Measurements from ENCODE around the gene ETFB. TPM values are rescaled to one million over a fixed set of nuclear protein-coding genes. Genes with fewer than 3 reads are reported as not detected.

ETFB gene
- total RNA-seq, 1 experiment from 2014 or later = 140 TPM

DNA sequence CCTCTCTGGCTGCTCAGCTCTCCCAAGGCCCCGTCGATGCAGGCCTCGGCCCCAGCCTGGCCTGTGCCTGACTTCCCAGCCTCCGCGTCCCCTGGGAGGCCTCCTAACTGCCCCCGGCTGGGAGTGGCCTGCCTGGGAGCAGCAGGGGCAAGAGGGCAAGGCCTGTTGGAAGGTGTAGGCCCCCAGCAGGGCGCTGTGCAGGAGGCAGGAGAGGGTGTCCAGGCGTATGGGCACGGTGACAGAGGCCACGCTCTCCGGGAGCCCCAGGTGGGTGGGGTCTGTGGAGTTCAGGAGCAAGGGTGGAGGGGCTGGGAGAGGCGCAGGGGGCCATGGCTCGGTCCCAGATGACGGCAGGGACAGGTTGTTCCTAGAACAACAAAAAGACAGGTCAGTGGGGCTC, 23.0 kb upstream of the ETFB start:
- H3K4me3 ChIP-seq (replicated peaks in 1 of 2; ENCODE audit: low read depth in 1 of 2, low read length in 2 of 2) = no peak overlapping the region
- ChIA-PET RAD21 (ENCODE audit: low non-redundant PET in 1 of 2, low total read pairs in 2 of 2, uncharacterized antibody in 2 of 2, unreplicated experiment in 2 of 2) (no interaction called here), CTCF (no interaction called here), POLR2A (interaction anchor here (0.7 kb wide), 1 partner anchor 324 kb away, joined by 3 read pairs; no protein-coding TSS in a partner anchor)
- no TSS peak for BruUV-seq (replicated peaks)
- H3K27me3 ChIP-seq (ENCODE audit: insufficient read depth, low read length) = no peaks in the 10 kb centered on the region
- no peak overlapping the region for H3K9ac ChIP-seq (ENCODE audit: low read length)
- H3K4me2 ChIP-seq (ENCODE audit: low read length) = no peak overlapping the region
- no peaks in the 10 kb centered on the region for H3K9me2 ChIP-seq (ENCODE audit: insufficient read depth)
- TF ChIP-seq CBX3 (IDR thresholded peaks at IDR 0.05; ENCODE audit: low read depth) (no peak), ZNF274 (IDR thresholded peaks at IDR 0.05; ENCODE audit: low read depth, low read length) (no peak), POLR2A (IDR thresholded peaks at IDR 0.05; ENCODE audit: borderline replicate concordance, extremely low read depth, insufficient read depth, insufficient read length) (no peak), RAD21 (IDR thresholded peaks at IDR 0.05; ENCODE audit: low read depth) (no peak), ELF1 (IDR thresholded peaks at IDR 0.05; ENCODE audit: borderline replicate concordance, low read depth) (no peak), MAX (IDR thresholded peaks at IDR 0.05) (no peak), POLR2AphosphoS5 (IDR thresholded peaks at IDR 0.05; ENCODE audit: low read depth, low read length) (no peak), JUND (IDR thresholded peaks at IDR 0.05) (no peak), CEBPB (IDR thresholded peaks at IDR 0.05; ENCODE audit: low read depth) (no peak), EZH2 (IDR thresholded peaks at IDR 0.05) (no peak), TCF7L2 (IDR thresholded peaks at IDR 0.05; ENCODE audit: borderline replicate concordance, extremely low read depth, insufficient read depth, insufficient read length) (no peak), SRF (IDR thresholded peaks at IDR 0.05; ENCODE audit: low read depth) (no peak), SIN3A (IDR thresholded peaks at IDR 0.05; ENCODE audit: low read depth) (no peak), EZH2phosphoT487 (IDR thresholded peaks at IDR 0.05; ENCODE audit: borderline replicate concordance) (no peak), FOSL1 (IDR thresholded peaks at IDR 0.05; ENCODE audit: low read depth) (no peak), ATF3 (IDR thresholded peaks at IDR 0.05) (no peak), SP1 (IDR thresholded peaks at IDR 0.05; ENCODE audit: low read depth) (no peak), YY1 (IDR thresholded peaks at IDR 0.05; ENCODE audit: extremely low read depth, insufficient replicate concordance, low read depth, low read length) (no peak)
- no peak overlapping the region for H3K27ac ChIP-seq (ENCODE audit: low read depth, low read length)
- H3K4me1 ChIP-seq (ENCODE audit: control insufficient read depth in 1 of 2, insufficient read depth in 2 of 2, low read length in 2 of 2) = peaks cover 0 to 6% of the 10 kb centered on the region in 2 experiments; a peak in 2 of 4 replicates
- H3K36me3 ChIP-seq (ENCODE audit: control insufficient read depth in 1 of 2, insufficient read depth in 2 of 2, low read length in 2 of 2) = no peaks in the 10 kb centered on the region
- no peak for ATAC-seq
- DNase-seq (ENCODE audit: low read depth, low spot score) = no peak
- H3K79me2 ChIP-seq (ENCODE audit: insufficient read depth, low read length) = no peaks in the 10 kb centered on the region
- H3K9me3 ChIP-seq (ENCODE audit: control insufficient read depth in 1 of 2, insufficient read depth in 1 of 2, low read depth in 1 of 2, low read length in 2 of 2) = no peaks in the 10 kb centered on the region
- H4K20me1 ChIP-seq (ENCODE audit: insufficient read depth) = no peaks in the 10 kb centered on the region
- intact Hi-C loops (cut with micrococcal nuclease) = no loop called here
- no peak overlapping the region for H2AFZ ChIP-seq (ENCODE audit: low read depth, low read length, poor library complexity, severe bottlenecking)

All from HCT116 (cell line).